ENCODE data around the gene RAB3A.

Gene RAB3A

DNA sequence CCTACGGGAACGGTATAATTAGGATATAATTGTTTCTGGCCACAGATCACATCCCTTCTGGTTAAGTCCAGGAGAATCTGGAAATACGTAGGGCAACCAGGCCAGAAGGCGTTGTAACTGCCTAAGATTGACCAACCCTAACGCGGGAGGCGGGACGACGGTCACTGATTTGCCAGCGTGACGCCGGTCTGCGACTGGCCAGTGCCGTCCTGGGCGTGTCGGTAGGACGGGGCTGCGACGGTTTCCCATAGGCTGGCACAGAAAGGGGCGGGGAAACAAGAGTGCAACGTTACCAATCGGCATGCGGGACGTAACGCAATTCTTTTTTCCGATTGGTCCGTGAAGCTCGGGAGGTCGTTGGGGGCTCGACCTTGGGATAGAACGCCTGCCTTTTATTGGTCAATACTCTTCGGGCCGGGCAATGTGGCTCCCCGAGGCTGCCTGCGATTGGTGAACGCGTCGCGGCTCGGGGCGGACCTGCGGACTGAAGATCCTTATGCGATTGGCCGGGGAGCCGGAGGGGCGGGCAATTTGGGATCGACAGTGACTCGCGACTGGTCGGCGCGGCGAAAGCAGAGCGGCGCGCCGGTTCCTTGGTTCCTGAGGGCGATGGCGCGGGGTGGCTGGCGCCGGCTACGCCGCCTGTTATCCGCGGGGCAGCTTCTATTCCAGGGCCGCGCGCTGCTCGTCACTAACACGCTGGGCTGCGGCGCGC lies 11.0 kb downstream of the RAB3A start, which contains the start of gene MPV17L2 (continued):
- no peak for TF ChIP-seq ZNF514 (tag by site-specific recombination; IDR thresholded peaks at IDR 0.05)
- TF ChIP-seq, protein P1, sequence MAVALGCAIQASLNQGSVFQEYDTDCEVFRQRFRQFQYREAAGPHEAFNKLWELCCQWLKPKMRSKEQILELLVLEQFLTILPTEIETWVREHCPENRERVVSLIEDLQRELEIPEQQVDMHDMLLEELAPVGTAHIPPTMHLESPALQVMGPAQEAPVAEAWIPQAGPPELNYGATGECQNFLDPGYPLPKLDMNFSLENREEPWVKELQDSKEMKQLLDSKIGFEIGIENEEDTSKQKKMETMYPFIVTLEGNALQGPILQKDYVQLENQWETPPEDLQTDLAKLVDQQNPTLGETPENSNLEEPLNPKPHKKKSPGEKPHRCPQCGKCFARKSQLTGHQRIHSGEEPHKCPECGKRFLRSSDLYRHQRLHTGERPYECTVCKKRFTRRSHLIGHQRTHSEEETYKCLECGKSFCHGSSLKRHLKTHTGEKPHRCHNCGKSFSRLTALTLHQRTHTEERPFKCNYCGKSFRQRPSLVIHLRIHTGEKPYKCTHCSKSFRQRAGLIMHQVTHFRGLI (tag by site-specific recombination; IDR thresholded peaks at IDR 0.05), result no peak
- no peak for TF ChIP-seq ZBTB7A (tag by site-specific recombination; IDR thresholded peaks at IDR 0.05; ENCODE audit: low read depth)
- TF ChIP-seq YY2 (tag by site-specific recombination; IDR thresholded peaks at IDR 0.05), result no peak
- TF ChIP-seq ZNF366 (tag by site-specific recombination; conservative IDR thresholded peaks at IDR 0.05), result no peak
- peak; percentile 98 for TF ChIP-seq KLF10 (tag by site-specific recombination; IDR thresholded peaks at IDR 0.05)
- no peak for TF ChIP-seq ZNF114 (tag by site-specific recombination; IDR thresholded peaks at IDR 0.05)
- TF ChIP-seq ZNF561 (tag by site-specific recombination; IDR thresholded peaks at IDR 0.05; ENCODE audit: borderline replicate concordance), result no peak
- no peak; the same call in 1 of the 2 replicates for TF ChIP-seq ZNF843 (tag by site-specific recombination; IDR thresholded peaks at IDR 0.05)
- no peak for TF ChIP-seq SCRT1 (tag by site-specific recombination; IDR thresholded peaks at IDR 0.05; ENCODE audit: borderline replicate concordance)
- no peak for TF ChIP-seq ZNF654 (tag by site-specific recombination; IDR thresholded peaks at IDR 0.05; ENCODE audit: low read depth)
- no peak for TF ChIP-seq ZBTB17 (tag by site-specific recombination; IDR thresholded peaks at IDR 0.05)
- TF ChIP-seq, protein P2, sequence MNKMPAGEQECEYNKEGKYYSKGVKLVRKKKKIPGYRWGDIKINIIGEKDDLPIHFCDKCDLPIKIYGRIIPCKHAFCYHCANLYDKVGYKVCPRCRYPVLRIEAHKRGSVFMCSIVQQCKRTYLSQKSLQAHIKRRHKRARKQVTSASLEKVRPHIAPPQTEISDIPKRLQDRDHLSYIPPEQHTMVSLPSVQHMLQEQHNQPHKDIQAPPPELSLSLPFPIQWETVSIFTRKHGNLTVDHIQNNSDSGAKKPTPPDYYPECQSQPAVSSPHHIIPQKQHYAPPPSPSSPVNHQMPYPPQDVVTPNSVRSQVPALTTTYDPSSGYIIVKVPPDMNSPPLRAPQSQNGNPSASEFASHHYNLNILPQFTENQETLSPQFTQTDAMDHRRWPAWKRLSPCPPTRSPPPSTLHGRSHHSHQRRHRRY (tag by site-specific recombination; IDR thresholded peaks at IDR 0.05), result no peak
- no peak for TF ChIP-seq ZNF837 (tag by site-specific recombination; IDR thresholded peaks at IDR 0.05)
- TF ChIP-seq, protein P3, sequence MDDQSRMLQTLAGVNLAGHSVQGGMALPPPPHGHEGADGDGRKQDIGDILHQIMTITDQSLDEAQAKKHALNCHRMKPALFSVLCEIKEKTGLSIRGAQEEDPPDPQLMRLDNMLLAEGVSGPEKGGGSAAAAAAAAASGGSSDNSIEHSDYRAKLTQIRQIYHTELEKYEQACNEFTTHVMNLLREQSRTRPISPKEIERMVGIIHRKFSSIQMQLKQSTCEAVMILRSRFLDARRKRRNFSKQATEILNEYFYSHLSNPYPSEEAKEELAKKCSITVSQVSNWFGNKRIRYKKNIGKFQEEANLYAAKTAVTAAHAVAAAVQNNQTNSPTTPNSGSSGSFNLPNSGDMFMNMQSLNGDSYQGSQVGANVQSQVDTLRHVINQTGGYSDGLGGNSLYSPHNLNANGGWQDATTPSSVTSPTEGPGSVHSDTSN (CRISPR knock-in tag; IDR thresholded peaks at IDR 0.05), result 0 out of 2 replicates have a peak, but pooled peaks have one; percentile 44
- TF ChIP-seq, protein P4, sequence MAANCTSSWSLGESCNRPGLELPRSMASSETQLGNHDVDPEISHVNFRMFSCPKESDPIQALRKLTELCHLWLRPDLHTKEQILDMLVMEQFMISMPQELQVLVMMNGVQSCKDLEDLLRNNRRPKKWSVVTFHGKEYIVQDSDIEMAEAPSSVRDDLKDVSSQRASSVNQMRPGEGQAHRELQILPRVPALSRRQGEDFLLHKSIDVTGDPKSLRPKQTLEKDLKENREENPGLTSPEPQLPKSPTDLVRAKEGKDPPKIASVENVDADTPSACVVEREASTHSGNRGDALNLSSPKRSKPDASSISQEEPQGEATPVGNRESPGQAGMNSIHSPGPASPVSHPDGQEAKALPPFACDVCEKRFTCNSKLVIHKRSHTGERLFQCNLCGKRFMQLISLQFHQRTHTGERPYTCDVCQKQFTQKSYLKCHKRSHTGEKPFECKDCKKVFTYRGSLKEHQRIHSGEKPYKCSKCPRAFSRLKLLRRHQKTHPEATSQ (tag by site-specific recombination; IDR thresholded peaks at IDR 0.05), result no peak
- TF ChIP-seq PRDM1 (tag by site-specific recombination; IDR thresholded peaks at IDR 0.05), result no peak
- no peak; the same call in 1 of the 2 replicates for TF ChIP-seq BCL11A (tag by site-specific recombination; IDR thresholded peaks at IDR 0.05; ENCODE audit: low read depth)
- TF ChIP-seq ZNF248 (tag by site-specific recombination; IDR thresholded peaks at IDR 0.05), result no peak
- no peak for TF ChIP-seq ZNF623 (tag by site-specific recombination; IDR thresholded peaks at IDR 0.05)
- TF ChIP-seq, protein P5, sequence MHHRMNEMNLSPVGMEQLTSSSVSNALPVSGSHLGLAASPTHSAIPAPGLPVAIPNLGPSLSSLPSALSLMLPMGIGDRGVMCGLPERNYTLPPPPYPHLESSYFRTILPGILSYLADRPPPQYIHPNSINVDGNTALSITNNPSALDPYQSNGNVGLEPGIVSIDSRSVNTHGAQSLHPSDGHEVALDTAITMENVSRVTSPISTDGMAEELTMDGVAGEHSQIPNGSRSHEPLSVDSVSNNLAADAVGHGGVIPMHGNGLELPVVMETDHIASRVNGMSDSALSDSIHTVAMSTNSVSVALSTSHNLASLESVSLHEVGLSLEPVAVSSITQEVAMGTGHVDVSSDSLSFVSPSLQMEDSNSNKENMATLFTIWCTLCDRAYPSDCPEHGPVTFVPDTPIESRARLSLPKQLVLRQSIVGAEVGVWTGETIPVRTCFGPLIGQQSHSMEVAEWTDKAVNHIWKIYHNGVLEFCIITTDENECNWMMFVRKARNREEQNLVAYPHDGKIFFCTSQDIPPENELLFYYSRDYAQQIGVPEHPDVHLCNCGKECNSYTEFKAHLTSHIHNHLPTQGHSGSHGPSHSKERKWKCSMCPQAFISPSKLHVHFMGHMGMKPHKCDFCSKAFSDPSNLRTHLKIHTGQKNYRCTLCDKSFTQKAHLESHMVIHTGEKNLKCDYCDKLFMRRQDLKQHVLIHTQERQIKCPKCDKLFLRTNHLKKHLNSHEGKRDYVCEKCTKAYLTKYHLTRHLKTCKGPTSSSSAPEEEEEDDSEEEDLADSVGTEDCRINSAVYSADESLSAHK (tag by site-specific recombination; IDR thresholded peaks at IDR 0.05), result no peak
- no peak for TF ChIP-seq ZNF140 (tag by site-specific recombination; IDR thresholded peaks at IDR 0.05)
- TF ChIP-seq ZFP41 (tag by site-specific recombination; IDR thresholded peaks at IDR 0.05; ENCODE audit: borderline replicate concordance), result no peak
- no peak for TF ChIP-seq ZNF2 (tag by site-specific recombination; IDR thresholded peaks at IDR 0.05)
- TF ChIP-seq KLF7 (tag by site-specific recombination; IDR thresholded peaks at IDR 0.05; ENCODE audit: borderline replicate concordance), result no peak
- no peak for TF ChIP-seq TRIM28 (IDR thresholded peaks at IDR 0.05; ENCODE audit: borderline replicate concordance, low read length)
- TF ChIP-seq, protein P6, sequence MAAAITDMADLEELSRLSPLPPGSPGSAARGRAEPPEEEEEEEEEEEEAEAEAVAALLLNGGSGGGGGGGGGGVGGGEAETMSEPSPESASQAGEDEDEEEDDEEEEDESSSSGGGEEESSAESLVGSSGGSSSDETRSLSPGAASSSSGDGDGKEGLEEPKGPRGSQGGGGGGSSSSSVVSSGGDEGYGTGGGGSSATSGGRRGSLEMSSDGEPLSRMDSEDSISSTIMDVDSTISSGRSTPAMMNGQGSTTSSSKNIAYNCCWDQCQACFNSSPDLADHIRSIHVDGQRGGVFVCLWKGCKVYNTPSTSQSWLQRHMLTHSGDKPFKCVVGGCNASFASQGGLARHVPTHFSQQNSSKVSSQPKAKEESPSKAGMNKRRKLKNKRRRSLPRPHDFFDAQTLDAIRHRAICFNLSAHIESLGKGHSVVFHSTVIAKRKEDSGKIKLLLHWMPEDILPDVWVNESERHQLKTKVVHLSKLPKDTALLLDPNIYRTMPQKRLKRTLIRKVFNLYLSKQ (tag by site-specific recombination; IDR thresholded peaks at IDR 0.05; ENCODE audit: borderline replicate concordance), result no peak
- TF ChIP-seq ZNF138 (tag by site-specific recombination; IDR thresholded peaks at IDR 0.05; ENCODE audit: borderline replicate concordance), result no peak
- no peak for TF ChIP-seq OSR2 (tag by site-specific recombination; IDR thresholded peaks at IDR 0.05)

Data from HEK293 (cell line).